A549 (cell line): Measurements from ENCODE around the gene UBE2E2. TPM values are rescaled to one million over a fixed set of nuclear protein-coding genes. Genes with fewer than 3 reads are reported as not detected.

Experiments
- ATAC-seq, 2 experiments: fragments of 200-7000 bp in 1 of 2; fragments of >200 bp in 1 of 2; cut with Nextera tagmentation in 1 of 2; cut with Tn5 transposase in 1 of 2; 3 replicates each; pipeline versions ENCODE4 v1.8.0 to v1.9.1; 2018 to 2020; ENCODE audit warnings: mild to moderate bottlenecking in 1 of 2, moderate library complexity in 1 of 2
- CTCF ChIA-PET: fragments of 300-600 bp; sonication (Branson Sonifier 250); formaldehyde crosslinking; extraction: SDS; loops from one replicate; lab custom pipeline; 2021; ENCODE audit warnings: antibody characterized with exemption, inconsistent platforms; lab: Yijun Ruan, JAX
- POLR2A ChIA-PET: fragments of 350-600 bp; formaldehyde crosslinking; extraction: SDS; loops from one replicate; lab custom pipeline; 2021; ENCODE audit warnings: antibody characterized with exemption, inconsistent platforms; lab: Yijun Ruan, JAX
- DNase-seq, 2 experiments: peaks; one replicate each; pipeline versions ENCODE4 v3.0.0 to v3.0.0-alpha.2; 2011 to 2016; ENCODE audit warnings: low read depth in 1 of 2, low spot score in 1 of 2
- FAIRE-seq: peaks from 2 replicates; lab custom pipeline; 2011; peaks lifted over from hg19 to GRCh38; lab: Jason Lieb, UNC
- H3K27ac ChIP-seq, 2 experiments: fragments of >200 bp; sonication (Bioruptor Twin); formaldehyde crosslinking; 3 replicates each; pipeline ENCODE4 v1.5.1; 2016 to 2017
- H3K4me1 ChIP-seq: fragments of >200 bp; sonication (Bioruptor Twin); formaldehyde crosslinking; 3 replicates; pipeline ENCODE4 v1.6.1; 2016
- H3K4me2 ChIP-seq: fragments of >200 bp; sonication (Bioruptor Twin); formaldehyde crosslinking; 3 replicates; pipeline ENCODE4 v1.6.1; 2016
- H3K4me3 ChIP-seq: fragments of >200 bp; sonication (Bioruptor Twin); formaldehyde crosslinking; 3 replicates; pipeline ENCODE4 v1.5.1; 2016
- H3K9me3 ChIP-seq: fragments of >200 bp; sonication (Bioruptor Twin); formaldehyde crosslinking; 3 replicates; pipeline ENCODE4 v1.6.1; 2016
- ATOH8 ChIP-seq: fragments of 250-450 bp; sonication (Bioruptor Pico); IDR thresholded peaks from 2 replicates; pipeline ENCODE4 v1.5.0; 2020; ENCODE audit warnings: low read depth, mild to moderate bottlenecking, moderate library complexity
- CBX8 ChIP-seq: fragments of 200-600 bp; sonication (generic); IDR thresholded peaks from 2 replicates; pipeline ENCODE4 v1.6.1; 2016
- CHD2 ChIP-seq: fragments of 150-350 bp; IDR thresholded peaks from 2 replicates; pipeline ENCODE4 v1.6.1; 2014; ENCODE audit warnings: low read length; ENCODE audit not compliant: partially characterized antibody
- CTCF ChIP-seq: fragments of >200 bp; sonication (Bioruptor Twin); formaldehyde crosslinking; IDR thresholded peaks from 3 replicates; pipeline ENCODE4 v1.5.1; 2016
- E2F6 ChIP-seq: IDR thresholded peaks from 2 replicates; pipeline ENCODE4 v1.6.1; 2012; ENCODE audit warnings: low read depth, borderline replicate concordance
- EP300 ChIP-seq, 2 experiments: fragments of >200 bp; sonication (Bioruptor Twin); formaldehyde crosslinking; IDR thresholded peaks; 2 replicates in 1 of 2; 3 replicates in 1 of 2; pipeline ENCODE4 v1.6.1; 2016 to 2017
- FOSL2 ChIP-seq, 2 experiments: fragments of 450-650 bp in 1 of 2; fragments of >200 bp in 1 of 2; sonication (Bioruptor Twin) in 1 of 2; formaldehyde crosslinking; IDR thresholded peaks; 2 replicates each; pipeline versions ENCODE4 v1.5.0 to v1.6.1; 2016 to 2020; ENCODE audit warnings: mild to moderate bottlenecking in 1 of 2, moderate library complexity in 1 of 2
- JUNB ChIP-seq: fragments of >200 bp; sonication (Bioruptor Twin); formaldehyde crosslinking; IDR thresholded peaks from 2 replicates; pipeline ENCODE4 v1.6.1; 2016
- KDM5A ChIP-seq: fragments of 200-600 bp; sonication (generic); IDR thresholded peaks from 2 replicates; pipeline ENCODE4 v1.6.1; 2016; ENCODE audit warnings: antibody characterized with exemption, mild to moderate bottlenecking
- MAX ChIP-seq: IDR thresholded peaks from 2 replicates; pipeline ENCODE4 v1.6.1; 2012
- PBX3 ChIP-seq: IDR thresholded peaks from 2 replicates; pipeline ENCODE4 v1.6.1; 2012
- PHF8 ChIP-seq: fragments of 200-600 bp; sonication (generic); IDR thresholded peaks from 2 replicates; pipeline ENCODE4 v1.6.1; 2016; ENCODE audit warnings: low read depth, mild to moderate bottlenecking, antibody characterized with exemption, moderate library complexity, borderline replicate concordance
- POLR2AphosphoS2 ChIP-seq: conservative IDR thresholded peaks from 2 replicates; pipeline ENCODE4 v1.6.1; 2012; ENCODE audit warnings: low read length, improper control_type of control experiment, inconsistent platforms
- RCOR1 ChIP-seq: fragments of 150-350 bp; IDR thresholded peaks from 2 replicates; pipeline ENCODE4 v1.6.1; 2014; ENCODE audit warnings: antibody characterized with exemption, low read length, low read depth
- RNF2 ChIP-seq: fragments of 200-600 bp; sonication (generic); IDR thresholded peaks from 2 replicates; pipeline ENCODE4 v1.6.1; 2016; ENCODE audit warnings: low read depth, mild to moderate bottlenecking, antibody characterized with exemption, moderate library complexity, borderline replicate concordance
- SREBF2 ChIP-seq: fragments of 450-650 bp; IDR thresholded peaks from 2 replicates; pipeline ENCODE4 v1.6.1; 2014; ENCODE audit warnings: mild to moderate bottlenecking, moderate library complexity
- WGBS: methylation state at CpG from one replicate; pipeline ENCODE4 v1.1.6; 2017; ENCODE audit errors: missing lambda C conversion rate; 5-methylcytosine and 5-hydroxymethylcytosine counted together
- polyA plus RNA-seq, 4 experiments: library from polyadenylated mRNA; depleted of rRNA in 3 of 4; stranded (reverse); fragments of >200 nt; fragmentation: RNase III in 1 of 4; extraction: RNeasy Plus Mini Kit Qiagen cat#74134 plus additional on column Dnase treatment in 1 of 4; gene quantifications; 2 replicates in 3 of 4; 3 replicates in 1 of 4; pipeline ENCODE4 v1.2.3, GENCODE V29; 2011 to 2017

The UBE2E2 gene
- polyA plus RNA-seq, 2 of the 4 experiments (the other 2 are of a cell fraction): 28.3 to 56.1 TPM

- no peak for ATAC-seq
- ChIA-PET CTCF (interaction anchor here (0.6 kb wide), 1 partner anchor 437 kb away, joined by 3 read pairs; no protein-coding TSS in a partner anchor), POLR2A (no interaction called here)
- Histone ChIP-seq H3K4me1 (peaks cover 18% of the 10 kb centered on the region; the same call in 2 of the 3 replicates), H3K9me3 (peaks cover 4% of the 10 kb centered on the region; the same call in 1 of the 3 replicates), H3K4me2 (no peak overlapping the region), H3K27ac (peak overlapping the region; percentile 32 to 34; a peak in 3 of 6 replicates), H3K4me3 (no peak overlapping the region)
- no peak for FAIRE-seq
- 88% methylated on average over 11 of the region's 11 CpGs for WGBS
- TF ChIP-seq RNF2: no peak
- no peak for TF ChIP-seq CBX8
- TF ChIP-seq JUNB: no peak
- no peak for TF ChIP-seq PBX3
- TF ChIP-seq E2F6: no peak
- TF ChIP-seq EP300 (IDR thresholded peaks at IDR 0.05): no peak
- TF ChIP-seq CHD2: no peak
- no peak for TF ChIP-seq RCOR1
- no peak for TF ChIP-seq ATOH8
- TF ChIP-seq POLR2AphosphoS2: no peak
- TF ChIP-seq MAX: no peak
- TF ChIP-seq CTCF: no peak
- no peak for TF ChIP-seq FOSL2 (IDR thresholded peaks at IDR 0.05)
- TF ChIP-seq FOSL2 (CRISPR knock-in tag; IDR thresholded peaks at IDR 0.05): no peak
- TF ChIP-seq, all 56 proteins: peak for 0
- no peak for DNase-seq
Measured at GRCh38 chr3:23601091-23601822, 398.1 kb downstream of the UBE2E2 start.

- whole genome bisulfite sequencing: 81% methylated on average over 9 of the region's 9 CpGs
- no peak for FAIRE-seq
- no peak for TF ChIP-seq CBX8
- no peak for TF ChIP-seq EP300 (IDR thresholded peaks at IDR 0.05)
- no peak for TF ChIP-seq KDM5A
- TF ChIP-seq PHF8: no peak
- no peak for TF ChIP-seq SREBF2
- TF ChIP-seq, all 56 proteins: peak for 0
- DNase-seq (no peak), ATAC-seq (no peak)
- Histone ChIP-seq H3K9me3 (no peaks in the 10 kb centered on the region), H3K4me1 (peaks cover 18% of the 10 kb centered on the region; the same call in 2 of the 3 replicates), H3K27ac (no peak overlapping the region; a peak in 1 of 6 replicates), H3K4me3 (no peak overlapping the region), H3K4me2 (no peak overlapping the region)
- CTCF ChIA-PET: interaction anchor here (1.3 kb wide), 1 partner anchor 13 kb away, joined by 5 read pairs; no protein-coding TSS in a partner anchor
- POLR2A ChIA-PET: no interaction called here
Measured at GRCh38 chr3:23602971-23603370, 399.8 kb downstream of the UBE2E2 start.
